ENCODE data around the gene KRT9.

Gene KRT9

DNA sequence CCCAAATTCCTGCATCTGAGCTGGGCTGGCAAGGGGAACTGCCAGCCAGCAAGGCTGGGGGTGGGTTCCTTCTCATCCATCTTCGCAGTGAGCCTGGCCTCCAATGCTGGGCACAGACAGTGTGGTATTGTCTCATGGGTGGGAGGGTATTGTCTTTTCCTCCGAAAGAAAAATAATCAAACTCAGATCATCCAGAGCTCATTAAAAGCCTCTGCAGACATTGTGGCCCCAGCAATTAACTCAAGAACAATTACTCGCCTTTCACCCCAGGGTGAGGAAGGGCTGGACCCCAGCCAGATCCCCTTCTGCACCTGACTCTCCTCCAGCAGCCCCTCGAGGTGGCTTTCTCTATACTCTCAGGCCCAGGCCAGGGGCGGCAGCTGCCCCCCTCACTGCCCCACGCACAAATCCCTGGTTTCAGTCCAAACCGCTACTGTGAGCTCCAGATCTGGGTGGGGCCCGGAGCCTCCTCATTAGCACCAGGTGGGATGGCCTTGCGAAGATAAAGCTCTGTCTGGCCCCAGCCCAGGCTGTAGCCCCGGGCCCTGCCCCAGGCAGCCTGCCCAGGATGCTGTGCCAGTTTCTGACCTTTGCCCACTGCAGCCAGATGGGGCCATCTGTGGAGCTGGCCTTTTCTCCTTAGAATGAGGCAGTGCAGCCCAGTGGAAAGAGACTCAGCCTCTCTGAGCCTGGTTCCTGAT is 50.9 kb downstream of the KRT9 start:
- no peak for DNase-seq
- H3K4me1 Mint-ChIP-seq, result peaks cover 48% of the 10 kb centered on the region
- H3K9me3 Mint-ChIP-seq, result no peaks in the 10 kb centered on the region
- TF ChIP-seq, protein P1, sequence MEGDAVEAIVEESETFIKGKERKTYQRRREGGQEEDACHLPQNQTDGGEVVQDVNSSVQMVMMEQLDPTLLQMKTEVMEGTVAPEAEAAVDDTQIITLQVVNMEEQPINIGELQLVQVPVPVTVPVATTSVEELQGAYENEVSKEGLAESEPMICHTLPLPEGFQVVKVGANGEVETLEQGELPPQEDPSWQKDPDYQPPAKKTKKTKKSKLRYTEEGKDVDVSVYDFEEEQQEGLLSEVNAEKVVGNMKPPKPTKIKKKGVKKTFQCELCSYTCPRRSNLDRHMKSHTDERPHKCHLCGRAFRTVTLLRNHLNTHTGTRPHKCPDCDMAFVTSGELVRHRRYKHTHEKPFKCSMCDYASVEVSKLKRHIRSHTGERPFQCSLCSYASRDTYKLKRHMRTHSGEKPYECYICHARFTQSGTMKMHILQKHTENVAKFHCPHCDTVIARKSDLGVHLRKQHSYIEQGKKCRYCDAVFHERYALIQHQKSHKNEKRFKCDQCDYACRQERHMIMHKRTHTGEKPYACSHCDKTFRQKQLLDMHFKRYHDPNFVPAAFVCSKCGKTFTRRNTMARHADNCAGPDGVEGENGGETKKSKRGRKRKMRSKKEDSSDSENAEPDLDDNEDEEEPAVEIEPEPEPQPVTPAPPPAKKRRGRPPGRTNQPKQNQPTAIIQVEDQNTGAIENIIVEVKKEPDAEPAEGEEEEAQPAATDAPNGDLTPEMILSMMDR (IDR thresholded peaks at IDR 0.05), result no peak
- H3K36me3 Mint-ChIP-seq (ENCODE audit: low read depth), result peaks cover 14% of the 10 kb centered on the region
- peaks cover 8% of the 10 kb centered on the region for H3K27me3 Mint-ChIP-seq (ENCODE audit: low read depth, poor library complexity)
- H3K4me3 Mint-ChIP-seq, result no peak overlapping the region
- no peak overlapping the region for H3K27ac Mint-ChIP-seq

DNA sequence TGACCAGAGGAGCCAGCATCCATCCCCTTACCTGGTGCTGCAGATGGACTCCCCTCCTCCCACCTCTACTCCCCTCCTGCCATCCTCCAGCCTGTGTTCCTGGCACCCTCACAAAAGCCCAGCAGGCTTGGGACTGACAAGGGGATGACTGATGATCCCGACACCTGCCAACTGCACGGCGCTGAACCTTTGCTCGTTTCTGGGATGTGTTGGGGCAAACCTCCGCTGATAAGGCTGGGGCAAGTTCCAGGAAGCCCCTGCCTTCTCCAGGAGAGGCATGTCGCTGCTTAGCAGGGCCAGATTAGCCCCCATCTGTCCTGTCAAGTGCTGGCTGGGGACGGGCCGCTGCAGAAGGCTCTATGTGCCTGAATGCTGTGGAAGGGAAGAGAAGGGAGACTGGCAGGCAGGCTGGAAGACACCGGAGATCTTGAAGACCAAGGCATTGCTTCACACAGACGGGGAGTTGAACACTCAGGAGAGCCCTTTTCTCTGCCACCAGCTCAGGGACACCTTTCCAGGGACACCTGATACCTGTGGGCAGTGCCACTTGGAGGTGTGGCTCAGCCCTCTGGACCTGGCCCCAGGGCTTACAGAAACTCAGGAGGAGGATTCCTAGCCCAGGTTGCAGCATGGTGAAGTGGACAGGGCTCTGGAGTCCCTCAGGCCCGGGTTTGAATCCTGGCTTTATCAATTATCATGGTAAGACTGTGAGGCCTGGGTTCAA is 52.2 kb downstream of the KRT9 start:
- Mint-ChIP-seq H3K4me1 (peaks cover 38% of the 10 kb centered on the region), H3K36me3 (ENCODE audit: low read depth) (peaks cover 5% of the 10 kb centered on the region), H3K4me3 (no peak overlapping the region), H3K9me3 (no peaks in the 10 kb centered on the region), H3K27me3 (ENCODE audit: low read depth, poor library complexity) (peaks cover 7% of the 10 kb centered on the region), H3K27ac (peak overlapping the region; percentile 46)
- TF ChIP-seq, protein P1 (IDR thresholded peaks at IDR 0.05), result no peak
- DNase-seq, result no peak

DNA sequence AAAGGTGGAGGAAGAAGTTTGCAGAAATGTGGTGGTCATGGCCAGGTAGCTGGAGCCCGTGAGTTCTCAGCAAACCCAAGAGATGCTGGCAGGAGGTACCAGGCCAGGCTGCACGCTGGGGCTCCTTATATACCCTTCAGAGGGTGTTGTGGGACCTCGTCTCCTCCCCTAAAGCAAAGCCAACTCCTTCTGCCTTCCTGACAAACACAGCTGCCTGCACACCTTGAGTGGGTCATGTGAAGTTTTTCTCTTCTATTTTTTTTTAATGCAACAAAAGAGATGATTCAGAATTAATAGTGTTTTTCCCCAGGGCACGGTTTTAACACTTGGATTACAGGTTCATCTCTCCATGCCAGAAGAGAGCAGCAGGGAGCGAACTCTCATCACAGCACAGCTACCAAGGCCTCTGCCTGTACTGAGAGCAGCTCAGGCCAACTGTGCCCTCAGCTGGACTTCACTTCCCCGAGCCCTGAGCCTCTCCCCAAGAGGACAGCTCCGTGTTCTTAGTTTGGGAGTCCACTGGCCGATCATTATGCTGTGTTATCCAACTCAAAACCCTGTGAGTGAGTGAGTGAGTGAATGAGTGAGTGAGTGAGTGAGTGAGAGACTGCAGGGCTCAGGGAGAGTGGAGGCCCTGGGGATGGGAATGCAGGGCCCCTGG is 52.9 kb downstream of the KRT9 start, which contains the start of gene KRT15:
TSS of gene KRT15 (minus strand) at position 102 of the 661 bp plus-strand sequence. CDS start at position 39, 63 bp downstream.
- Mint-ChIP-seq H3K4me1 (peaks cover 30% of the 10 kb centered on the region), H3K9me3 (no peaks in the 10 kb centered on the region), H3K27ac (peak within 1 kb of the TSS; percentile 46), H3K27me3 (ENCODE audit: low read depth, poor library complexity) (peaks cover 7% of the 10 kb centered on the region), H3K4me3 (no peak within 1 kb of the TSS), H3K36me3 (ENCODE audit: low read depth) (no peaks in the 10 kb centered on the region)
- no peak for DNase-seq
- TF ChIP-seq, protein P1 (IDR thresholded peaks at IDR 0.05), result no peak

DNA sequence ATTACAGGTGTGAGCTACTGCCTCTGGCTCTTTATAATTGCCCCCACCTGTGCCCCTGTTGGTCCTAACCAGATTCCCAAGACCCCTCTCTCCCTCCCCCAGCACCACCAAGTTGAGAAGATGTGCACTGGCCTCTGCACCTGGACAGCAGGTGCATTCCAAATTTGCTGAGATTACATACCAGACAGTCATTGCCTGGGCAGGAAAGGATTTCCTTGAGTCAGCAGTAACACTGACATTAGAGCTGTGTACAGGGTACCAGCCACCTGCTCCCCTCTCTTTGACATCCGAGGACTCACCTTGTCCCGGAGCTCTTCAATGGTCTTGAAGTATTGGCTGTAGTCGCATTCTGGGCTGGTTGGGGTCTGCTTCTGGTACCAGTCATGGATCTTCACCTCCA is 53.8 kb downstream of the KRT9 start:
- H3K27me3 Mint-ChIP-seq (ENCODE audit: low read depth, poor library complexity), result peaks cover 11% of the 10 kb centered on the region
- no peak overlapping the region for H3K4me3 Mint-ChIP-seq
- H3K4me1 Mint-ChIP-seq, result peaks cover 21% of the 10 kb centered on the region
- H3K9me3 Mint-ChIP-seq, result no peaks in the 10 kb centered on the region
- no peak for DNase-seq
- TF ChIP-seq, protein P1 (IDR thresholded peaks at IDR 0.05), result no peak
- no peaks in the 10 kb centered on the region for H3K36me3 Mint-ChIP-seq (ENCODE audit: low read depth)
- no peak overlapping the region for H3K27ac Mint-ChIP-seq

DNA sequence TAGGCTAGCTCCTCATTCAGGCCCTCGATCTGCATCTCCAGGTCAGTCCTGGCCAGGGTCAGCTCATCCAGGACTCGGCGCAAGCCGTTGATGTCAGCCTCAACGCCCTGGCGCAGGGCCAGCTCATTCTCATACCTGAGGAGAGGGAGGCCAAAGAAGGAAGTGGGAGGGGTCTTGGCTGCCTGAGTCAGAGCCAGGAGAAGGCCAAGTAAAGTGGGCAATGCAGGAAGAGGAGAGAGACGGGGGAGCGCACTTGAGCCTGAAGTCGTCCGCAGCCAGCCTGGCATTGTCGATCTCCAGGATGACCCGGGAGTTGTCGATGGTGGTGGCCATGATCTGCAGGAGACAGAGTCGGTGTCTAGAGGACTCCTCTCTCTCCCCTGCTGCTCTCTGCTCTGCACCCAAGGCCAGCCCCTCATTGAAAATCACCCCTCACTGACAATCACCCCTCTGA is 55.0 kb downstream of the KRT9 start:
- Mint-ChIP-seq H3K9me3 (no peaks in the 10 kb centered on the region), H3K36me3 (ENCODE audit: low read depth) (no peaks in the 10 kb centered on the region), H3K27me3 (ENCODE audit: low read depth, poor library complexity) (peaks cover 10% of the 10 kb centered on the region), H3K4me1 (peaks cover 19% of the 10 kb centered on the region), H3K27ac (no peak overlapping the region), H3K4me3 (no peak overlapping the region)
- TF ChIP-seq, protein P1 (IDR thresholded peaks at IDR 0.05), result no peak
- no peak for DNase-seq

Measured in nephron progenitor cell (in vitro differentiated cells).